Measurements from ENCODE around the gene CREB5.

Gene CREB5

GRCh38 chr7:28500138-28500537, 87.8 kb downstream of the CREB5 start:
- peaks cover 2% of the 10 kb centered on the region for H3K4me1 ChIP-seq (ENCODE audit: insufficient read depth, low read length)
- no peaks in the 10 kb centered on the region for H3K27me3 ChIP-seq (ENCODE audit: insufficient read depth, low read length)
- no peaks in the 10 kb centered on the region for H3K9me3 ChIP-seq (ENCODE audit: low read length)
- H3K4me3 ChIP-seq (ENCODE audit: low read length), result no peak overlapping the region
- no peaks in the 10 kb centered on the region for H3K36me3 ChIP-seq (ENCODE audit: insufficient read depth, low read length)
- H2AFZ ChIP-seq (ENCODE audit: low read depth, low read length), result no peak overlapping the region

- peaks cover 2% of the 10 kb centered on the region for H3K4me1 ChIP-seq (ENCODE audit: insufficient read depth, low read length)
- no peak overlapping the region for H3K4me3 ChIP-seq (ENCODE audit: low read length)
- H3K9me3 ChIP-seq (ENCODE audit: low read length), result no peaks in the 10 kb centered on the region
- H3K27me3 ChIP-seq (ENCODE audit: insufficient read depth, low read length), result no peaks in the 10 kb centered on the region
- no peak overlapping the region for H2AFZ ChIP-seq (ENCODE audit: low read depth, low read length)
- H3K36me3 ChIP-seq (ENCODE audit: insufficient read depth, low read length), result no peaks in the 10 kb centered on the region
These were observed 90.1 kb downstream of the CREB5 start for GRCh38 chr7:28502408-28502807.

DNA sequence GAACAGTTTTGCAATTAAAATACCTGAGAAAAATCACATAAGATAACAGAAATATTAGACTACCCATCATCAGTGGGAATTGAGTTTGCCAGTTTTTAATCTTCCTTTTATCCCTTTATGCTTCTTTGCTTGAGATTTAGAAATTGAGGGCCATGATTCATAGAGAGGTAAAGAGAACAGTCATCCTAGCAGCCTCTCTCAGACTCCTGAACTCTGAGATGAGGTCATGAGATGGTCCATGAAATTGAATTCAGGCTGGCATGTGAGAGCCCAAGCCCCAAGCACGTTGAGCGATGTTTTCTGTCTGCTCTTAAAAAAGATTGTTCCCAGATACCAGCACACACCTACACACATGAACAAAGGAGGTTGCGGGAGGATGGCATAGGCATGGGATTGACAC, 91.1 kb downstream of the CREB5 start:
- H3K4me3 ChIP-seq (ENCODE audit: low read length), result no peak overlapping the region
- H3K9me3 ChIP-seq (ENCODE audit: low read length), result no peaks in the 10 kb centered on the region
- H2AFZ ChIP-seq (ENCODE audit: low read depth, low read length), result no peak overlapping the region
- no peaks in the 10 kb centered on the region for H3K27me3 ChIP-seq (ENCODE audit: insufficient read depth, low read length)
- H3K36me3 ChIP-seq (ENCODE audit: insufficient read depth, low read length), result peaks cover 7% of the 10 kb centered on the region
- H3K4me1 ChIP-seq (ENCODE audit: insufficient read depth, low read length), result peaks cover 2% of the 10 kb centered on the region

GRCh38 chr7:28505014-28505413, 92.7 kb downstream of the CREB5 start:
- Histone ChIP-seq H3K36me3 (ENCODE audit: insufficient read depth, low read length) (peaks cover 7% of the 10 kb centered on the region), H3K27me3 (ENCODE audit: insufficient read depth, low read length) (no peaks in the 10 kb centered on the region), H3K4me3 (ENCODE audit: low read length) (no peak overlapping the region)

DNA sequence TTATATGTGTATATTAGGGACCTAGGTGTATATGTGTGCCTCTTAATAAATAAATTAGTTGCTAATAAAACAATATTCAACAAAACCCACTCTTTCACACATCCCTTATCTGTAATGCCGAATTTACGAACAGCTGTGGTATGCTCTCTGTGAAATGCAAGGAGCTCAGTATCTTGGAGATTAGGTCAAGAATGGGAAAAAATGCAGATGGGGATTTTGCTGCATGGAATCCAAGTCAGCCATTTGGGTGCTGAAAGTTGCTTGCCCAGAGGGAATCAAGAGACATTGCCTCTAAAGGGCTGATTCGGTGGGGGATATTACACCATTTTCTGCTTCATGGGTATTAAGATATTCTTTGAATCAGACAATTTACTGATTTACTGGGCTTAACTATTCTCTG, 93.5 kb downstream of the CREB5 start:
- H3K27me3 ChIP-seq (ENCODE audit: insufficient read depth, low read length), result no peaks in the 10 kb centered on the region
- peaks cover 8% of the 10 kb centered on the region for H3K4me1 ChIP-seq (ENCODE audit: insufficient read depth, low read length)
- H3K9me3 ChIP-seq (ENCODE audit: low read length), result no peaks in the 10 kb centered on the region
- H3K36me3 ChIP-seq (ENCODE audit: insufficient read depth, low read length), result peaks cover 7% of the 10 kb centered on the region
- H2AFZ ChIP-seq (ENCODE audit: low read depth, low read length), result no peak overlapping the region
- no peak overlapping the region for H3K4me3 ChIP-seq (ENCODE audit: low read length)

More at GRCh38 chr7:28505014-28505413, 92.7 kb downstream of the CREB5 start:
- H3K9me3 ChIP-seq (ENCODE audit: low read length), result no peaks in the 10 kb centered on the region
- H3K4me1 ChIP-seq (ENCODE audit: insufficient read depth, low read length), result peaks cover 8% of the 10 kb centered on the region
- no peak overlapping the region for H2AFZ ChIP-seq (ENCODE audit: low read depth, low read length)

- Histone ChIP-seq H2AFZ (ENCODE audit: low read depth, low read length) (no peak overlapping the region), H3K4me3 (ENCODE audit: low read length) (no peak overlapping the region), H3K4me1 (ENCODE audit: insufficient read depth, low read length) (peaks cover 6% of the 10 kb centered on the region), H3K36me3 (ENCODE audit: insufficient read depth, low read length) (peaks cover 7% of the 10 kb centered on the region), H3K9me3 (ENCODE audit: low read length) (no peaks in the 10 kb centered on the region), H3K27me3 (ENCODE audit: insufficient read depth, low read length) (no peaks in the 10 kb centered on the region)
These were observed 95.4 kb downstream of the CREB5 start for GRCh38 chr7:28507525-28508282.

GRCh38 chr7:28509251-28510025, 97.1 kb downstream of the CREB5 start:
- no peaks in the 10 kb centered on the region for H3K9me3 ChIP-seq (ENCODE audit: low read length)
- H3K36me3 ChIP-seq (ENCODE audit: insufficient read depth, low read length), result peaks cover 7% of the 10 kb centered on the region

DNA sequence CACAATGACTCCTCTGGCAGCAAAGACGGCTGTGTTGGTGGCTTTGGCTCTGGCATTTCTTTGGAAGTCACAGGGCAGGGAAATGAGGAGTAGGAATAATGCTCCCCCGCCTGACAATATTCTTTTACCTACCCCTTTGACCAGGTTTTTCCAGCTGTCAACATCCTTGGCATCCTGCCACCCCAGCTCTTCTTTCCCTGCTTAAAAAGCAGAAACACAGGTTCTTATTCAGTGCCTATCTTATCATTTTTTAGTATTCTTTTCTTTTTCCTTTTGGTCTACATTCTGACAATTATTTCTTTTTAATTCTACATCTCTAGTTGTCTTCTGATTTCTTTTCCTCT, 97.7 kb downstream of the CREB5 start:
- H2AFZ ChIP-seq (ENCODE audit: low read depth, low read length), result no peak overlapping the region
- H3K4me3 ChIP-seq (ENCODE audit: low read length), result no peak overlapping the region
- no peaks in the 10 kb centered on the region for H3K9me3 ChIP-seq (ENCODE audit: low read length)
- H3K36me3 ChIP-seq (ENCODE audit: insufficient read depth, low read length), result peaks cover 7% of the 10 kb centered on the region
- peaks cover 6% of the 10 kb centered on the region for H3K4me1 ChIP-seq (ENCODE audit: insufficient read depth, low read length)
- H3K27me3 ChIP-seq (ENCODE audit: insufficient read depth, low read length), result no peaks in the 10 kb centered on the region

More at GRCh38 chr7:28509251-28510025, 97.1 kb downstream of the CREB5 start:
- Histone ChIP-seq H3K4me1 (ENCODE audit: insufficient read depth, low read length) (peaks cover 6% of the 10 kb centered on the region), H2AFZ (ENCODE audit: low read depth, low read length) (no peak overlapping the region), H3K4me3 (ENCODE audit: low read length) (no peak overlapping the region), H3K27me3 (ENCODE audit: insufficient read depth, low read length) (no peaks in the 10 kb centered on the region)

DNA sequence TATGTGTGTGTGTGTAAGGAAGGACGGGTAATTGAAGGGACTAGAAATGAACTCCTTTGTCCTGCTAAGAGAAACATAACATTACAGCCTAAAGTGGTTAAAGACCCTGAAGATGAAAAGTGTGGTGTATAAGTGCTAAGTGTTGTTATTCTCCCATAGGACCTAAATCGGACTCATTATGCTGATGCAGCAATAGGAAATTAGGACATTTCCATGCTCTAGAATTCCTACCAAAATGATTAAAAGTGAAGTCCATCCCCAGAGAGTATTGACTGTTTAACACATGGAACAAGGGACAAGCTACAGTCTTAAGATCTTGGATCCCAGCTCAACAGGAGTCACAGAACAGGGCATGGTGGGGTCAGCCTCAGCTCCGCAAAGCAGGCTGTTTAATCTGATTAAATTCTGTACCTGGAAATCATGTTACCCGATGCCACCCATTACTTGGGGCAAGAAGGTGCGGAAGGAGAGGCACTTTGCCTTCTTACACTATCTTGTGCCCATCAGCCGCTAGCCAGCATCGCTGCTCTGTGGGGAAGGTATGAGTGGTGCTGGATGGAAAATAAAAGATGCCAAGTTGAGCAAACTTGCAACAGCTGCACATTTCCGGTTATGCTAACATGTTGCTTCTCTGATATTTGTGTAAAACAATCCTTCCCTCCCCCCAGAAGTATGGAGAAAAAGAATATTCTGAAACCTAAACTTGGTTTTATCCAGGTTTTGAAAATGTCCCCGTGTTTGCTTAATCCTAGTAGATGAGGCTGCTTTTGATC, 100.5 kb downstream of the CREB5 start:
- Histone ChIP-seq H3K27me3 (ENCODE audit: insufficient read depth, low read length) (no peaks in the 10 kb centered on the region), H3K4me3 (ENCODE audit: low read length) (no peak overlapping the region), H3K36me3 (ENCODE audit: insufficient read depth, low read length) (peaks cover 4% of the 10 kb centered on the region), H3K9me3 (ENCODE audit: low read length) (no peaks in the 10 kb centered on the region), H3K4me1 (ENCODE audit: insufficient read depth, low read length) (peaks cover 15% of the 10 kb centered on the region), H2AFZ (ENCODE audit: low read depth, low read length) (no peak overlapping the region)

GRCh38 chr7:28516390-28517172, 104.3 kb downstream of the CREB5 start:
- H3K4me3 ChIP-seq (ENCODE audit: low read length), result no peak overlapping the region
- no peaks in the 10 kb centered on the region for H3K27me3 ChIP-seq (ENCODE audit: insufficient read depth, low read length)
- no peak overlapping the region for H2AFZ ChIP-seq (ENCODE audit: low read depth, low read length)
- peaks cover 12% of the 10 kb centered on the region for H3K4me1 ChIP-seq (ENCODE audit: insufficient read depth, low read length)
- H3K9me3 ChIP-seq (ENCODE audit: low read length), result no peaks in the 10 kb centered on the region
- H3K36me3 ChIP-seq (ENCODE audit: insufficient read depth, low read length), result no peaks in the 10 kb centered on the region

DNA sequence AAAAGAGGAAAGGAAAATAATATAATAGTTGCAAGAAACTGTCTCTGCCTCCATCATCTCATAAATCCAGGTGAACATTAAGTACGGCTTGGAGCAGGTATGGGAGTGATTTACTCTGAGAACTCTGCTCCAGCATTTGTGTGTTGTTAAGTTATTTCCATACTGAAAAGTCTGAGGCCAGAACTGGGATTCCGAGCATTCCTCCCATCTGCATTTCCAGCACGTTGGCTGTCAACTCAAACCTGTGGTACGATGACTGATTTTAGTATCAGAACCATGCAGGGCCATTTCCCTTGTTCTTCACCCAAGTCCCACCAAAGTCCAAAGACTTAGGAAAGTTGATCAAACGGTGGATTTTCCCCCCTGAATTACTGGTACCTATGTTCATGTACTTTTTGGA, 104.9 kb downstream of the CREB5 start:
- Histone ChIP-seq H3K27me3 (ENCODE audit: insufficient read depth, low read length) (no peaks in the 10 kb centered on the region), H2AFZ (ENCODE audit: low read depth, low read length) (no peak overlapping the region), H3K9me3 (ENCODE audit: low read length) (no peaks in the 10 kb centered on the region), H3K4me1 (ENCODE audit: insufficient read depth, low read length) (peaks cover 12% of the 10 kb centered on the region), H3K4me3 (ENCODE audit: low read length) (no peak overlapping the region), H3K36me3 (ENCODE audit: insufficient read depth, low read length) (no peaks in the 10 kb centered on the region)

DNA sequence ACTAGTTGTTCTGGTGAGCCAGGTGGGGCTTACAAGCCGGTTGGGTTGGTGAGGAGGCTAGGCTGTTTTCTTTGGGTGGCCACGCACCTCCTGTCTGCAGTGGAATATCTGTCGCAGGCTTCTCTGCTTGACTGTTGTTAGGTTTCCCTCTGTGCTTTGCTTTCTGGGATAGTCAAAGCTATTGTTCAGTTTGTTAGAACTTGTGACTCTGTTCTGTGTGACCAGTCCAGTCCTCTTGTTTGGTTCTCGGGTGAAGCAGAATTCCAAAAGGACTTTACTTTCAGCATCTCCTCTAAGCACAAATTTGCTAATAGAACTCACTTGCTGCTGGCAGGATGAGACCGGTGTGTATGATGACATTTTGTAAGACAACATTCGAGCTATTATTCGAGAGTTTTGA, 105.3 kb downstream of the CREB5 start:
- H2AFZ ChIP-seq (ENCODE audit: low read depth, low read length), result no peak overlapping the region
- no peak overlapping the region for H3K4me3 ChIP-seq (ENCODE audit: low read length)
- H3K4me1 ChIP-seq (ENCODE audit: insufficient read depth, low read length), result peaks cover 12% of the 10 kb centered on the region

More for the DNA sequence above, 105.3 kb downstream of the CREB5 start:
- Histone ChIP-seq H3K9me3 (ENCODE audit: low read length) (no peaks in the 10 kb centered on the region), H3K36me3 (ENCODE audit: insufficient read depth, low read length) (no peaks in the 10 kb centered on the region), H3K27me3 (ENCODE audit: insufficient read depth, low read length) (no peaks in the 10 kb centered on the region)
